IMR-90 (cell line): Measurements from ENCODE around the gene ACSL1.

ENCODE experiments used
- BHLHE40 ChIP-seq: fragments of 150-350 bp; IDR thresholded peaks from 2 replicates; pipeline ENCODE4 v1.6.1; 2016; ENCODE audit warnings: mild to moderate bottlenecking, low read depth, low read length
- CEBPB ChIP-seq: IDR thresholded peaks from 2 replicates; pipeline ENCODE4 v1.6.1; 2012; ENCODE audit warnings: low read depth, low read length, improper control_type of control experiment
- MAFK ChIP-seq: IDR thresholded peaks from 2 replicates; pipeline ENCODE4 v1.6.1; 2012; ENCODE audit warnings: low read depth, low read length, improper control_type of control experiment
- MAZ ChIP-seq: IDR thresholded peaks from 2 replicates; pipeline ENCODE4 v1.6.1; 2012; ENCODE audit warnings: low read depth, mild to moderate bottlenecking, low read length, improper control_type of control experiment, moderate library complexity, borderline replicate concordance
- MXI1 ChIP-seq: IDR thresholded peaks from 2 replicates; pipeline ENCODE4 v1.6.1; 2012; ENCODE audit warnings: low read depth, mild to moderate bottlenecking, low read length, moderate library complexity, borderline replicate concordance
- NFE2L2 ChIP-seq: fragments of 150-350 bp; IDR thresholded peaks from 2 replicates; pipeline ENCODE4 v1.6.1; 2016; ENCODE audit warnings: low read depth, mild to moderate bottlenecking, low read length
- POLR2A ChIP-seq: IDR thresholded peaks from 2 replicates; pipeline ENCODE4 v1.6.1; 2012; ENCODE audit warnings: mild to moderate bottlenecking, low read depth, low read length
- RAD21 ChIP-seq: IDR thresholded peaks from 2 replicates; pipeline ENCODE4 v1.6.1; 2012; ENCODE audit warnings: low read length, improper control_type of control experiment
- RCOR1 ChIP-seq: IDR thresholded peaks from 2 replicates; pipeline ENCODE4 v1.6.1; 2012; ENCODE audit warnings: mild to moderate bottlenecking, low read length, improper control_type of control experiment; ENCODE audit not compliant: insufficient replicate concordance
- RFX5 ChIP-seq: IDR thresholded peaks from 2 replicates; pipeline ENCODE4 v1.8.0; 2012; ENCODE audit warnings: low read depth, mild to moderate bottlenecking, low read length, moderate library complexity
- SMC3 ChIP-seq: fragments of 150-350 bp; IDR thresholded peaks from 2 replicates; pipeline ENCODE4 v1.6.1; 2016; ENCODE audit warnings: low read depth, mild to moderate bottlenecking, antibody characterized with exemption, low read length, moderate library complexity
- TF ChIP-seq, protein P1 (sequence below): conservative IDR thresholded peaks from 2 replicates; pipeline ENCODE4 v1.5.1; 2012; ENCODE audit warnings: mild to moderate bottlenecking, low read depth, low read length, improper control_type of control experiment
- TF ChIP-seq, protein P2 (sequence below): fragments of 150-350 bp; IDR thresholded peaks from 2 replicates; pipeline ENCODE4 v1.6.1; 2016; ENCODE audit warnings: low read depth, mild to moderate bottlenecking, low read length, moderate library complexity, borderline replicate concordance
- TF ChIP-seq, protein P3 (sequence below): fragments of 150-350 bp; IDR thresholded peaks from 2 replicates; pipeline ENCODE4 v1.6.1; 2017; ENCODE audit warnings: mild to moderate bottlenecking, antibody characterized with exemption, low read length, low read depth

DNA sequence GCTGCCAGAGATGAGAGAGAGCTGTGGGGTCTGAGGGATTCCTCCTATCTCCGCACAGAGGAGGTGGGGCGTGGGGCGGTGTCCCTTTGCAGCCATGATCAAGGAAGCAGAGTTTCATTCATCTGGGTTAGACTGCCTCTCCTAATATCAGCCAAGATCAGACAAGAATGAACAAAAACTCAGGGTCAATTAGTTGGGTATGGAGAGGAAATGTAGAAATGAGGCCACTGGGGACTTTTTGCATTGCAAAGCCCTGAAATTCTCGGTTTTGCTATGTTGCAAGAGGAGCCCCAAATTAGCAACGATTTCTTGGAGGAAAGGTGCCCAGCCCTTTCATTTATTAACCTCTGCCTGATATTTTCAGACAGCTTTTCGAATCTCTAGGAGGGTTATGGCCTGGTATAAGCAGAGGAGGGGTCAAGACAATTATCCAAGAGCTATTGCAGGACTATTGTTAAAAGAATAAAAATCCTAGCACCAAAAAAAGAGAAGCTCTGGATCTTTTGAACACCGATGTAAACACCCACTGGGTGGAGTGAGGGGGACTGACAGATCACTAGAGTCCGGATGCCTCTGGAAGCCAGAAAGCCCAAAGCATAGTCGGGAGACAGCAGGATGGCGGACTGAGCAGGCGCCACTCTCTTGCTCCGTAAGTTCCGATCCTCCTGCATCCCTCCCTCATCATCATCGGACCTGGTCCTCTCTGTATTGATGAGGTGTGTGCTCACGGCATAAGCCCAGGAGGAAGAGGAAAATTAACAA, 34.4 kb upstream of the ACSL1 start:
- TF ChIP-seq, protein P1, sequence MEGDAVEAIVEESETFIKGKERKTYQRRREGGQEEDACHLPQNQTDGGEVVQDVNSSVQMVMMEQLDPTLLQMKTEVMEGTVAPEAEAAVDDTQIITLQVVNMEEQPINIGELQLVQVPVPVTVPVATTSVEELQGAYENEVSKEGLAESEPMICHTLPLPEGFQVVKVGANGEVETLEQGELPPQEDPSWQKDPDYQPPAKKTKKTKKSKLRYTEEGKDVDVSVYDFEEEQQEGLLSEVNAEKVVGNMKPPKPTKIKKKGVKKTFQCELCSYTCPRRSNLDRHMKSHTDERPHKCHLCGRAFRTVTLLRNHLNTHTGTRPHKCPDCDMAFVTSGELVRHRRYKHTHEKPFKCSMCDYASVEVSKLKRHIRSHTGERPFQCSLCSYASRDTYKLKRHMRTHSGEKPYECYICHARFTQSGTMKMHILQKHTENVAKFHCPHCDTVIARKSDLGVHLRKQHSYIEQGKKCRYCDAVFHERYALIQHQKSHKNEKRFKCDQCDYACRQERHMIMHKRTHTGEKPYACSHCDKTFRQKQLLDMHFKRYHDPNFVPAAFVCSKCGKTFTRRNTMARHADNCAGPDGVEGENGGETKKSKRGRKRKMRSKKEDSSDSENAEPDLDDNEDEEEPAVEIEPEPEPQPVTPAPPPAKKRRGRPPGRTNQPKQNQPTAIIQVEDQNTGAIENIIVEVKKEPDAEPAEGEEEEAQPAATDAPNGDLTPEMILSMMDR = no peak
- TF ChIP-seq SMC3 (no peak), MAFK (no peak), NFE2L2 (no peak), MXI1 (no peak), RAD21 (no peak), POLR2A (no peak), BHLHE40 (no peak), CEBPB (no peak), RCOR1 (no peak), MAZ (no peak), RFX5 (no peak)
- TF ChIP-seq, protein P2, sequence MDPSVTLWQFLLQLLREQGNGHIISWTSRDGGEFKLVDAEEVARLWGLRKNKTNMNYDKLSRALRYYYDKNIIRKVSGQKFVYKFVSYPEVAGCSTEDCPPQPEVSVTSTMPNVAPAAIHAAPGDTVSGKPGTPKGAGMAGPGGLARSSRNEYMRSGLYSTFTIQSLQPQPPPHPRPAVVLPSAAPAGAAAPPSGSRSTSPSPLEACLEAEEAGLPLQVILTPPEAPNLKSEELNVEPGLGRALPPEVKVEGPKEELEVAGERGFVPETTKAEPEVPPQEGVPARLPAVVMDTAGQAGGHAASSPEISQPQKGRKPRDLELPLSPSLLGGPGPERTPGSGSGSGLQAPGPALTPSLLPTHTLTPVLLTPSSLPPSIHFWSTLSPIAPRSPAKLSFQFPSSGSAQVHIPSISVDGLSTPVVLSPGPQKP = no peak
- TF ChIP-seq, protein P3, sequence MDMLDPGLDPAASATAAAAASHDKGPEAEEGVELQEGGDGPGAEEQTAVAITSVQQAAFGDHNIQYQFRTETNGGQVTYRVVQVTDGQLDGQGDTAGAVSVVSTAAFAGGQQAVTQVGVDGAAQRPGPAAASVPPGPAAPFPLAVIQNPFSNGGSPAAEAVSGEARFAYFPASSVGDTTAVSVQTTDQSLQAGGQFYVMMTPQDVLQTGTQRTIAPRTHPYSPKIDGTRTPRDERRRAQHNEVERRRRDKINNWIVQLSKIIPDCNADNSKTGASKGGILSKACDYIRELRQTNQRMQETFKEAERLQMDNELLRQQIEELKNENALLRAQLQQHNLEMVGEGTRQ = no peak
